Fibroblast of lung (primary cell): ENCODE measurements around the gene GRPEL2. TPM values are rescaled to one million over a fixed set of nuclear protein-coding genes. Genes with fewer than 3 reads are reported as not detected.

Experiments used
- DNase-seq, 2 donors: peaks; one replicate each; pipeline versions ENCODE4 v3.0.0 to v3.0.0-alpha.2; 2010; ENCODE audit warnings: low read depth in 2 of 2
- H2AFZ ChIP-seq: 2 replicates; pipeline ENCODE4 v1.5.1; 2012; ENCODE audit warnings: low read length, control low read depth, inconsistent platforms
- H3K27ac ChIP-seq: 2 replicates; pipeline ENCODE4 v1.5.1; 2011; ENCODE audit warnings: low read length, control low read depth; ENCODE audit not compliant: insufficient read depth
- H3K27me3 ChIP-seq: 2 replicates; pipeline ENCODE4 v1.5.1; 2011; ENCODE audit warnings: mild to moderate bottlenecking, low read length; ENCODE audit not compliant: control insufficient read depth, insufficient read depth
- H3K36me3 ChIP-seq: 2 replicates; pipeline ENCODE4 v1.5.1; 2011; ENCODE audit warnings: low read length; ENCODE audit not compliant: control insufficient read depth, insufficient read depth
- H3K4me1 ChIP-seq: 2 replicates; pipeline ENCODE4 v1.5.1; 2011; ENCODE audit warnings: low read length; ENCODE audit not compliant: control insufficient read depth, insufficient read depth; ENCODE audit errors: extremely low read depth
- H3K4me2 ChIP-seq: 2 replicates; pipeline ENCODE4 v1.5.1; 2011; ENCODE audit warnings: low read length, control low read depth; ENCODE audit not compliant: insufficient read depth; ENCODE audit errors: extremely low read depth
- H3K4me3 ChIP-seq, 4 experiments: fragments of 200-600 bp in 1 of 4; sonication (generic) in 1 of 4; replicated peaks in 1 of 4; 2 replicates each; pipeline ENCODE4 v1.5.1; 2011 to 2016; ENCODE audit warnings: low read length in 4 of 4, low read depth in 3 of 4, mild to moderate bottlenecking in 3 of 4, control low read depth in 2 of 4, inconsistent platforms in 1 of 4, mixed read lengths in 1 of 4; ENCODE audit not compliant: insufficient read depth in 1 of 4; ENCODE audit errors: control extremely low read depth in 1 of 4
- H3K79me2 ChIP-seq: 2 replicates; pipeline ENCODE4 v1.5.1; 2012; ENCODE audit warnings: mild to moderate bottlenecking, low read length, inconsistent platforms; ENCODE audit not compliant: control insufficient read depth, insufficient read depth
- H3K9ac ChIP-seq: 2 replicates; pipeline ENCODE4 v1.5.1; 2011; ENCODE audit warnings: mild to moderate bottlenecking, low read length, control low read depth; ENCODE audit not compliant: insufficient read depth
- H3K9me3 ChIP-seq: 2 replicates; pipeline ENCODE4 v1.5.1; 2012; ENCODE audit warnings: low read depth, low read length; ENCODE audit not compliant: control insufficient read depth, insufficient read depth
- H4K20me1 ChIP-seq: 2 replicates; pipeline ENCODE4 v1.5.1; 2011; ENCODE audit warnings: low read length; ENCODE audit not compliant: control insufficient read depth, insufficient read depth; ENCODE audit errors: extremely low read depth
- CTCF ChIP-seq, 2 donors: IDR thresholded peaks in 1 of 2; conservative IDR thresholded peaks in 1 of 2; 1 replicate in 1 of 2; 2 replicates in 1 of 2; pipeline ENCODE4 v1.5.1; 2011 to 2012; ENCODE audit warnings: low read length in 2 of 2, control low read depth in 1 of 2, inconsistent platforms in 1 of 2, low read depth in 1 of 2, mild to moderate bottlenecking in 1 of 2
- EZH2 ChIP-seq: IDR thresholded peaks from 2 replicates; pipeline ENCODE4 v1.5.1; 2012; ENCODE audit warnings: low read length, control low read depth, mild to moderate bottlenecking; ENCODE audit errors: missing control alignments
- polyA plus RNA-seq, 2 donors: library from polyadenylated mRNA; depleted of rRNA in 1 of 2; stranded (reverse) in 1 of 2; unstranded in 1 of 2; fragments of >200 nt; gene quantifications; 2 replicates each; pipeline ENCODE4 v1.2.1, GENCODE V29; 2011 to 2012; ENCODE audit warnings: missing spikeins in 1 of 2
- total RNA-seq: library from RNA; depleted of rRNA; stranded (reverse); fragments of >200 nt; gene quantifications from 2 replicates; pipeline ENCODE4 v1.2.1, GENCODE V29; 2014

GRPEL2 gene
- total and polyA plus RNA-seq, 2 donors (not counting 1 experiment from before 2014, with no cell fraction given), result 15.3 to 29.6 TPM

GRCh38 chr5:149325166-149325735 lies 20.0 kb upstream of the GRPEL2 start:
- DNase-seq, result peak; percentile 12 to 49
- Histone ChIP-seq H3K4me2 (no peak overlapping the region), H3K4me3 (no peak overlapping the region), H3K36me3 (no peaks in the 10 kb centered on the region), H3K27ac (no peak overlapping the region), H2AFZ (no peak overlapping the region), H4K20me1 (no peaks in the 10 kb centered on the region), H3K79me2 (no peaks in the 10 kb centered on the region), H3K9ac (no peak overlapping the region), H3K9me3 (no peaks in the 10 kb centered on the region), H3K27me3 (no peaks in the 10 kb centered on the region), H3K4me1 (peaks cover 10% of the 10 kb centered on the region)
- TF ChIP-seq CTCF (conservative IDR thresholded peaks at IDR 0.05 in 1 of 2, IDR thresholded peaks at IDR 0.05 in 1 of 2; ENCODE audit: low read depth in 1 of 2, low read length in 2 of 2), result no peak
- no peak for TF ChIP-seq EZH2

- H3K4me1 ChIP-seq, result peaks cover 4% of the 10 kb centered on the region
- no peaks in the 10 kb centered on the region for H3K27me3 ChIP-seq
- no peak overlapping the region for H2AFZ ChIP-seq
- H3K9ac ChIP-seq, result no peak overlapping the region
- TF ChIP-seq EZH2, result no peak
- TF ChIP-seq CTCF (conservative IDR thresholded peaks at IDR 0.05 in 1 of 2, IDR thresholded peaks at IDR 0.05 in 1 of 2; ENCODE audit: low read depth in 1 of 2, low read length in 2 of 2), result no peak
- no peak overlapping the region for H3K27ac ChIP-seq
- H3K4me3 ChIP-seq, result no peak overlapping the region
- peak in 1 of 2 donors; percentile 53 for DNase-seq
- H3K36me3 ChIP-seq, result no peaks in the 10 kb centered on the region
- H3K4me2 ChIP-seq, result no peak overlapping the region
- H3K9me3 ChIP-seq, result no peaks in the 10 kb centered on the region
- no peaks in the 10 kb centered on the region for H4K20me1 ChIP-seq
- H3K79me2 ChIP-seq, result no peaks in the 10 kb centered on the region
Measured at GRCh38 chr5:149325894-149326293, 19.4 kb upstream of the GRPEL2 start.

GRCh38 chr5:149326611-149327010 lies 18.7 kb upstream of the GRPEL2 start:
- Histone ChIP-seq H3K27ac (no peak overlapping the region), H3K36me3 (no peaks in the 10 kb centered on the region), H3K79me2 (no peaks in the 10 kb centered on the region), H3K4me3 (no peak overlapping the region), H2AFZ (no peak overlapping the region), H3K4me2 (no peak overlapping the region), H3K9me3 (no peaks in the 10 kb centered on the region), H3K27me3 (no peaks in the 10 kb centered on the region), H3K9ac (no peak overlapping the region), H4K20me1 (no peaks in the 10 kb centered on the region), H3K4me1 (no peaks in the 10 kb centered on the region)
- TF ChIP-seq EZH2 (no peak), CTCF (conservative IDR thresholded peaks at IDR 0.05 in 1 of 2, IDR thresholded peaks at IDR 0.05 in 1 of 2; ENCODE audit: low read depth in 1 of 2, low read length in 2 of 2) (no peak)
- no peak for DNase-seq
